Lower leg skin (tissue), 3 donors: ENCODE data around the gene WDR18.

Source experiments
- POLR2A ChIP-seq, 2 donors: fragments of 450-650 bp; IDR thresholded peaks; one replicate each; pipeline ENCODE4 v1.6.1; 2016 to 2017; ENCODE audit warnings: antibody characterized with exemption in 2 of 2, mild to moderate bottlenecking in 1 of 2, moderate library complexity in 1 of 2
- TF ChIP-seq, protein P1 (sequence below), 3 donors: fragments of 450-650 bp; IDR thresholded peaks; one replicate each; pipeline ENCODE4 v1.5.1; 2016; ENCODE audit warnings: antibody characterized with exemption in 3 of 3, mild to moderate bottlenecking in 3 of 3, moderate library complexity in 2 of 3

- TF ChIP-seq, protein P1, sequence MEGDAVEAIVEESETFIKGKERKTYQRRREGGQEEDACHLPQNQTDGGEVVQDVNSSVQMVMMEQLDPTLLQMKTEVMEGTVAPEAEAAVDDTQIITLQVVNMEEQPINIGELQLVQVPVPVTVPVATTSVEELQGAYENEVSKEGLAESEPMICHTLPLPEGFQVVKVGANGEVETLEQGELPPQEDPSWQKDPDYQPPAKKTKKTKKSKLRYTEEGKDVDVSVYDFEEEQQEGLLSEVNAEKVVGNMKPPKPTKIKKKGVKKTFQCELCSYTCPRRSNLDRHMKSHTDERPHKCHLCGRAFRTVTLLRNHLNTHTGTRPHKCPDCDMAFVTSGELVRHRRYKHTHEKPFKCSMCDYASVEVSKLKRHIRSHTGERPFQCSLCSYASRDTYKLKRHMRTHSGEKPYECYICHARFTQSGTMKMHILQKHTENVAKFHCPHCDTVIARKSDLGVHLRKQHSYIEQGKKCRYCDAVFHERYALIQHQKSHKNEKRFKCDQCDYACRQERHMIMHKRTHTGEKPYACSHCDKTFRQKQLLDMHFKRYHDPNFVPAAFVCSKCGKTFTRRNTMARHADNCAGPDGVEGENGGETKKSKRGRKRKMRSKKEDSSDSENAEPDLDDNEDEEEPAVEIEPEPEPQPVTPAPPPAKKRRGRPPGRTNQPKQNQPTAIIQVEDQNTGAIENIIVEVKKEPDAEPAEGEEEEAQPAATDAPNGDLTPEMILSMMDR (IDR thresholded peaks at IDR 0.05): no peak
- no peak for TF ChIP-seq POLR2A (IDR thresholded peaks at IDR 0.05)
These were observed 15.2 kb downstream of the WDR18 start for GRCh38 chr19:999379-999719.
